Stimulated activated naive CD8-positive, alpha-beta T cell treated with anti-CD3 and anti-CD28 coated beads, Interleukin-15, amount 100 ng/mL, for 72 hours (primary cell): Measurements from ENCODE around the gene PROSER3.
A peak's percentile ranks its signal among the peaks of the same experiment; 100 is the strongest.
"Not testable (repeated sequence)": the region's sequence is repeated elsewhere in the genome, so short reads cannot be mapped to it uniquely, and the experiment has no call there.

Experiments
- ATAC-seq: fragments of 150-1000 bp; cut with Tn5 transposase; 2 replicates; pipeline ENCODE4 v1.10.0; 2021; ENCODE audit warnings: mild to moderate bottlenecking, moderate library complexity
- DNase-seq, 2 donors: peaks; one replicate each; pipeline ENCODE4 v3.0.0; 2021 to 2022
- H3K27ac Mint-ChIP-seq, 2 donors: one replicate each; pipeline ENCODE4 v1.8.0; 2022; ENCODE audit warnings: mild to moderate bottlenecking in 2 of 2, mixed read lengths in 2 of 2, moderate library complexity in 2 of 2
- H3K27me3 Mint-ChIP-seq: one replicate; pipeline ENCODE4 v1.8.0; 2022; ENCODE audit warnings: mixed read lengths
- H3K4me1 Mint-ChIP-seq: one replicate; pipeline ENCODE4 v1.8.0; 2022; ENCODE audit warnings: mild to moderate bottlenecking, mixed read lengths
- H3K4me3 Mint-ChIP-seq, 2 donors: one replicate each; pipeline ENCODE4 v1.8.0; 2022; ENCODE audit warnings: mild to moderate bottlenecking in 2 of 2, mixed read lengths in 2 of 2, moderate library complexity in 1 of 2
- H3K9me3 Mint-ChIP-seq, 2 donors: one replicate each; pipeline ENCODE4 v1.8.0; 2022; ENCODE audit warnings: mixed read lengths in 2 of 2

Gene PROSER3

DNA sequence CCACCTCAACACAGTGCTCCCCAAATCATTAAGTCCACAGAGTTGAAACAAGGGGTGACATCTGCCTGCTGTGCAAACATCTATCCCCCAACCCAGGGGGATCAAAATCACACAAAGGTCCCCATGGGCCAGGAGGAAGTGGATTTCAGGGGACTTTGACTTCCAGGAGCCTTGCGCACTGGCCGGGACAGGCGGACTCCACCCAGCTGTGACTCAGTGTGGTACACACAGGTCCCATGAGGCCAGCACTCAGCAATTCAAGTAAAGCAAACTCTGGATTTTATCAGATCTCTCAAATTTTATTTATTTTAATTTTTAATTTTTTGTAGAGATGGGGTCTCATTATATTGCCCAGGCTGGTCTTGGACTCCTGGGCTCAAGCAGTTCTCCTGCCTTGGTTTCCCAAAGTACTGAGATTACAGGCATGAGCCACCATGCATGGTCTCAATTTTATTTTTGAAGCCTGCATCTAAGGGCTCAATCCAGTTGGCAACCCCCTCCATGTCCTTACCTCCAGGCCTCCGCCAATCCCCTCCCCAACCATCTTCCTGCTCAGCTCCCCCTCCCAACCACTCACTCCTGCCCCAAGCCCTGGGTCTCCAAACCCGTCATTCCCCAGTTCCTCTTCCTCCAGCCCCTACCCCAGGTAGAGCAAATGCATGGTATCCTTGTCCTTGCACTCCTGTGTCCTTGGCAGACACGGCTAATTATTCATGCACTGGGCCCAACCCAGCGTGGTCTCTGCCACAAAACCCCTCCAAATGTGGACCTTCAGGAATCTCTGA lies 35.6 kb downstream of the PROSER3 start:
- DNase-seq (no peak), ATAC-seq (no peak)
- Mint-ChIP-seq H3K4me3 (no peak overlapping the region), H3K4me1 (peaks cover 13% of the 10 kb centered on the region), H3K27me3 (peaks cover 37% of the 10 kb centered on the region), H3K9me3 (no peaks in the 10 kb centered on the region), H3K27ac (no peak overlapping the region)

DNA sequence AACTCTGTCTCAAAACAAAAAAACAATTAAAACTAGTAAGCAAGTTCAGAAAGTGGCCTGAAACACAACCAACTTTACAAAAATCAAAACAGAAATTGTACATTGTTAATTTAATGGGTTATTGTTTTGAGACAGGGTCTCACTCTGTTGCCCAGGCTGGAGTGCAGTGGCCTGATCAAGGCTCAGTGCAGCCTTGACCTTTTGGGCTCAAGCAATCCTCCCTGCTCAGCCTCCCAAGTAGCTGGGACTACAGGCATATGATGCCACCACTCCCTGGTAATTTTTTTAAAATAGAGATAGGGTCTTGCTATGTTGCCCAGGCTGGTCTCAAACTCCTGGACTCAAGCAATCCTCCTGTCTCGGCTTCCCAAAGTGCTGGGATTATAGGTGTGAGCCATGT lies 37.6 kb downstream of the PROSER3 start:
- peaks cover 13% of the 10 kb centered on the region for H3K4me1 Mint-ChIP-seq
- H3K4me3 Mint-ChIP-seq, DNase-seq, H3K9me3 Mint-ChIP-seq, ATAC-seq, H3K27ac Mint-ChIP-seq: not testable (repeated sequence)
- H3K27me3 Mint-ChIP-seq, result peaks cover 50% of the 10 kb centered on the region

DNA sequence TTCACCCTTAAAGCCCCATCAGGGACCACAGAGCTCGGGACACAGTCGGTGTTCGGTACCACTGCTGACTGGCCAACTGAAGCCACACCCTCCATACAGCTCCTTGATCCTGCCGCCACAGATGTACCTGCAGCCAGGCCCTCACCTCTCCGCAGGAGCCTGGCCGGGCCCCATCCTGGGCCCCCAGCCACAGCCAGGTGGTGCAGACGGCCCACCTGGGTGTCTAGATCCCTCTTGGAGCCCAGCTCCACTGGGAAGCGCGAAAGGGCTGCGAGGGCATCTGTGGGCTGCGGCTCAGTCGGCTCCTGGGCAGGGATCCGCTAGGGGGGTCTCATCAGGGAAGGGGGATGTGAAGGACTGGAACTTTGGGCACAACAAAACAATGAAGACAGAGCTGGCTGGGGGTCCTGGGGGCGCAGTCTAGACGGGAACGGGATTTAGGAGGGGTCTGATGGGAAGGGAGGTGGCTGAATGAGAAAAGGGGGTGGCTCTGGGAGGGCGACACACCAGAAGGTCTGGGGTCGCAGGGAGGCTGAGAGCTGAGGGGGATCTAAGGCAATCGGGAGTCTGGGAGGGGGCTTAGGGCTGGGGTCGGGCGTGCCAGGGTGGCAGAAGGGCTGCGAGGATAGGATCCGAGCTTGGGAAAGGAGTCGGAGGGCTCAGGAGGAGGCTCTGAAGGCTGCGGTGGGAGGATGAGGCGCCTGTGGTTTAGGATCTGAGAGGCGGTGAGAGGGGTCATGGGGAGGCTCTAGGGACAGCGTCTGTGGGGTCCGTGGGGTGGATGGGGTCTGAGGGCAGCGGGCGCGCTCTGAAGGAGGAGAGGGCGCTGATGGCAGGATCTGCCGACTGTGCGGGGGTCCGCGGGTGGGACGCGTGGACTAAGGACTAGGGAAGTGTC lies 38.9 kb downstream of the PROSER3 start:
- DNase-seq, result no peak
- Mint-ChIP-seq H3K4me1 (peaks cover 13% of the 10 kb centered on the region), H3K27ac (no peak overlapping the region), H3K9me3 (no peaks in the 10 kb centered on the region), H3K27me3 (peaks cover 56% of the 10 kb centered on the region), H3K4me3 (peak overlapping the region in 1 of 2 donors; percentile 37)
- ATAC-seq, result no peak

DNA sequence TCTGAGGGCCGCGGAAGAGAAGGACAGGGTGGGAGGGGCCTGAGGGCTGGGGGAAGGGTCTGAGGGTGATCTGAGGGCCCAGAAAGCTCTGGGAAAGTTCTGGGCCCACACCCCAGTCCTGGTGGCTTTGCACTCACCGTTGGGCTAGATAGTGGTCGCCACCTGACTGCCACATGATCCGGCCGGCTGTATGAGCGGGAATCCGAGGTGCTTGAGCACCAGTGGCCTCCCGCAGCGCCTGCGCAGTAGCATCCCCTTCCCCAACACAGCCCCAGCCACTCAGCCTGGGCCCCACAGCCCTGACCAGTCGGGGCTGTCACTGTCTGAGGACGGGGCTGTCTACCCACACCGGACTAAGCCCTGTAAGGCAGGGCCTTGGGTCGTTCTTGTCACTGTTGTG lies 39.7 kb downstream of the PROSER3 start:
- ATAC-seq, result no peak
- H3K4me3 Mint-ChIP-seq, result no peak overlapping the region
- no peak for DNase-seq
- H3K27ac Mint-ChIP-seq, result no peak overlapping the region
- no peaks in the 10 kb centered on the region for H3K9me3 Mint-ChIP-seq
- peaks cover 13% of the 10 kb centered on the region for H3K4me1 Mint-ChIP-seq
- H3K27me3 Mint-ChIP-seq, result peaks cover 59% of the 10 kb centered on the region

DNA sequence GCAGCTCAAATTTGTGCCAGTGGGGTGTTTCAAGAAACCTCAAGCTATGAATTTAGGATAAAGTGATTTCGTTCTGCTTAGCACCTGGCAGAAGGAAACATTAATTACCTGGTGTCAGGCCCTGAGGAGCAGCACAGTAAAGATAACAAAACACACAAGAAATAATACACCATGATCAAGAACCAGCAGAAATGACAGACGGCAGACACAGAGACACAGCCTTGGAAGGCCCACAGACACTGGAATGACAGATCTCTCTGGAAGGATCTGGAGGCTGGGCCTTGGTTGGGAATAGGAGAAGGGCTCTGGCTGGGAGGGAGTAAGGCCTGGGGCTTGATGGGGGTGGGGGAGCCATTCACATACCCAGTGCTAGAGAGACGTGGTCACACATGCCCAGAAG lies 43.9 kb downstream of the PROSER3 start:
- H3K27ac Mint-ChIP-seq, result no peak overlapping the region
- no peak for ATAC-seq
- no peak for DNase-seq
- no peak overlapping the region for H3K4me3 Mint-ChIP-seq
- H3K9me3 Mint-ChIP-seq, result no peaks in the 10 kb centered on the region
- H3K27me3 Mint-ChIP-seq, result peaks cover 39% of the 10 kb centered on the region
- peaks cover 20% of the 10 kb centered on the region for H3K4me1 Mint-ChIP-seq

DNA sequence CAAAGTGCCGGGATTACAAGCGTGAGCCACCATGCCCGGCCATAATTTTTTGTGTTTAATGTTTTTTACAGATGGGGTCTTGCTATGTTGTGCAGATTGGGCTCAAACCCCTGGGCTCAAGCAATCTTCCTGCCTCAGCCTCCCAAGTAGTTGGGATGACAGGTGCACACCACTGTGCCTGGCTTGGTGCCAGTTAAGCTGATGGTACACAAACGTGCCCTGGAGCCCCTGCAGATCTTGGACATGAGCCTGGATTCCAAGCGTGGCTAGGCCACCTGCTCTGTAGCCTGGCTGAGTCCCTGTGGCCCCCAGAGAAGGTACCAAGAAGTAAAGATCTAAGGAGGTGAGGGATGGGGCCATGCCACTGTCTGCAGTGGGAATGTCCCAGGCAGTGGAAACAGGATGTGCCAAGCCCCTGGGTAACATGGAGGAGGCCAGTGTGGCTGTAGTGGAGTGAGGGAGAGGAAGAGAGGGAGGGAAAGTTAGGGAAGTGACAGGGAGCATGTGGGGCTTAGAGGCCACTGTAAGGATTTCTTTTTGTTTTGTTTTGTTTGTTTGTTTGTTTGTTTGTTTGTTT lies 47.6 kb downstream of the PROSER3 start:
- Mint-ChIP-seq H3K4me3 (no peak overlapping the region), H3K27me3 (peaks cover 16% of the 10 kb centered on the region), H3K4me1 (peaks cover 10% of the 10 kb centered on the region), H3K27ac (no peak overlapping the region), H3K9me3 (no peaks in the 10 kb centered on the region)
- ATAC-seq (no peak), DNase-seq (no peak)

DNA sequence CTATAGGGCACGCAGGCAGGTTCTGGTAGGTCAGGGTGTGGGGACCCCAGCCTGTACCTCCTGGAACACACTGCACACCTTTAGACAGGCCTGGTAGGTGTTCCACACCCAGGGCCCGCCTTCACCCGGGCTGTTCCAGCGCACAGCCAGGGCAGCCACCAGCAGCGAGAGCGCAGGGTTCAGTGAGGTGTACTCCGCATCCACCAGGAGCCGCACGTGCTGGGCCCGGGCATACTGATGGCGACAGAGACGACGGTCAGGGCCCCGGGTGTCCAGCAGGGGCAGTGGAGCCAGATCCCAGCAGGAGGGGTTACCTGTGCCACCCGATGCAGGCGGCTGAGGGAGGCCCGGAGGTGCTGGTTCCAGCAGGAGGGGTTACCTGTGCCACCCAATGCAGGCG lies 48.6 kb downstream of the PROSER3 start:
- peaks cover 24% of the 10 kb centered on the region for H3K27me3 Mint-ChIP-seq
- ATAC-seq, result no peak

DNA sequence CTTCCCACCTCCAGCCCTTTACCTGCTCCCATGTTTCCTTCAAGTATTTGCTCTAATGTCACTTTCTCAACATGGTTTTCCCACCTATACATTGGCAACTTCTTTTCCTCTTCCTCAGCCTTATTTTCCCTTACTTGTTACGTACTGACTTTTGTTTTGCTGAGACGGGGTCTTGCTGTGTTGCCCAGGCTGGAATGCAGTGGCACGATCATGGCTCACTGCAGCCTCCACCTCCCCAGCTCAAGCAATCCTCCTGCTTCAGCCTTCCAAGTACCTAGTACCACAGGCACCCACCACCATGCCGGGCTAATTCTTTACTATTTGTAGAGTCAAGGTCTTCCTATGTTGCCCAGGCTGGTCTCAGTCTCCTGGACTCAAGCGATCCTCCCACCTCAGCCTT lies 49.7 kb downstream of the PROSER3 start:
- Mint-ChIP-seq H3K4me3 (no peak overlapping the region), H3K27ac (no peak overlapping the region), H3K9me3 (no peaks in the 10 kb centered on the region), H3K4me1 (peaks cover 10% of the 10 kb centered on the region), H3K27me3 (peaks cover 28% of the 10 kb centered on the region)
- DNase-seq (no peak), ATAC-seq (no peak)

More for the DNA sequence above, 48.6 kb downstream of the PROSER3 start:
- Mint-ChIP-seq H3K4me1 (peaks cover 10% of the 10 kb centered on the region), H3K27ac (no peak overlapping the region), H3K4me3 (no peak overlapping the region), H3K9me3 (no peaks in the 10 kb centered on the region)
- DNase-seq, result no peak

DNA sequence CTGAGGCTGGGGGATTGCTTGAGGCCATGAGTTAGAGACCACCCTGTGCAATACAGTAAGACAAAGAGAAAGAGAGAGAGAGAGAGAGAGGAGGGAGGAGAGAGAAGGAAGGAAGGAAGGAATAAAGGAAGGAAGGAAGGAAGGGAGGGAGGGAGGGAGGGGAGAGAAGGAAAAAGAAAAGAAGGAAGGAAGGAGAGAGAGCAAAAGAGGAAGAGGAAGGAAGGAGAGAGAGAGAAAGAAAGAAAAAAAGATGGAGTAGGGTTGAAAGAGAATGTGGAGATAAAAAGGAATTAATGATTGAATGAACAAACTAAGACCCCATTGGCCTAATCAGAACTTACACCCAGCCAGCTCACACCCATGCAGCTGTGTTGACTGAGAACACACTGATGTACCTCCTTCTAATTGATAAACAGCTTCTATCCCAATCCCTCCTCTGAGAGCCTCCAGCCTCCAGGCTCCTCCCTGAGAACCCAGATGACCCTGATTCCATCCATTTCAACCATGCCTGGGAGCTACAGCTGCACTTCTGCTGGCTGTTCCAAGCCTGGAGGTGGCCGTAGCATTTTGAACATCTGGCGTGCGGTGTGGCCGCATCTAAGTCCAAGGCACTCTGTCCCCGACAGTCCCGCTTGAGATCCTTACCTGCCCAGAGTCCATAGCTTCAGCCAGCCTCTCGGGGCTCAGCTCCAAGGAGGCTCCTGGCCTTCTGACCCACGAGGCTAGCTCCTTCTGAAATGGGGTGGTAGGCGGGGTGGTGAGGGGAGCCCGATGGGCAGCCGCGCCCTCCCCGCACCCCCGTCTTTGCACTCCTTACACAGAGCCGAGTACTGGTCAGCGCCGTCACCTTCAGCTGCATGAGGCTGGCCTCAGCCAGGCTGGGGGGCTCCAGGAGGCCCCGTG lies 53.6 kb downstream of the PROSER3 start:
- no peak overlapping the region for H3K4me3 Mint-ChIP-seq
- H3K4me1 Mint-ChIP-seq, result no peaks in the 10 kb centered on the region
- ATAC-seq, result peak; percentile 28
- no peak for DNase-seq
- H3K27me3 Mint-ChIP-seq, result peaks cover 49% of the 10 kb centered on the region
- H3K9me3 Mint-ChIP-seq, result no peaks in the 10 kb centered on the region
- peak overlapping the region in 1 of 2 donors; percentile 84 for H3K27ac Mint-ChIP-seq

DNA sequence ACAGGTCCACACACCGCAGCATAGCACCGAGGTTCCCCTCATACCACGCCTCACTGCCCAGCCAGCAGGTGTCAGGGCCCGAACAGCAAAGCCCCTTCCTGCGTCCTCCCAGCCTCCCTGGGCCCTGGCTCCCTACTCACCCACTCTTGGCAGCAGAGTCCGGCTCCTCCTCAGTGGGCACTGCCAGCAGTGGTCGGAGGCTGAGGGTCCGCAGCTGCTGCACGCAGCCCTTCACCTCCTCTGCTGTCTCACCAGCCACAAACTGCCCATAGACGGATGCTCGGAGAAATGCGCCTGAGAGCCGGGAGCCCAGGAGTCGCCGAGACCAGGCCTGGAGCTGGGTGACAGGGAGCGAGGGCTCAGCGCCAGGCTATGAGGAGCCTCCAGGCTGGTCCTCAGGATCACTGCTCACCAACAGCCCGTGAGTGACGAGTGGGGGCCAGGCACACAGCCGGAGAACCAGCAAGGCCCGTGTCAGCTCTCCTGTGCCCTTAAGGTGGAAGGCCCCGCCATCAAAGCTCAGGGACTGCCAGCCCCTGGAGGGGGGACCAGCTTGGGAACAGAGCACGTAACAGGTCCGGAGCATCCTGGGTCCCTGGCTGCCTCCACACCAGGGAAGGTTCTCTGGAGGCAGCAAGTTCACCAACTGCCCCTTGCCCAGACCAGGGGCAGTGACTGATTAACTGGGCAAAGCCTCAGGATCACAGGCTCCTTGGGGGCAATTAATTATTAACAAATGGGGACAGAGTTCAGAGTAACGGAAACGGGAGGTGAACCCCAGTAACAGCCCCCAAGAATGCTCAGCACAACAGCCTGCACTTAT lies 54.5 kb downstream of the PROSER3 start, which contains the start of gene PRODH2:
Gene PRODH2 (minus strand): TSS at position 626 of the 823 bp plus-strand sequence. CDS start 40 bp downstream, at position 586.
- Mint-ChIP-seq H3K4me3 (no peak within 1 kb of the TSS), H3K27ac (peak within 1 kb of the TSS in 1 of 2 donors; percentile 84), H3K4me1 (no peaks in the 10 kb centered on the region), H3K27me3 (peaks cover 53% of the 10 kb centered on the region), H3K9me3 (no peaks in the 10 kb centered on the region)
- no peak for DNase-seq
- ATAC-seq, result no peak

DNA sequence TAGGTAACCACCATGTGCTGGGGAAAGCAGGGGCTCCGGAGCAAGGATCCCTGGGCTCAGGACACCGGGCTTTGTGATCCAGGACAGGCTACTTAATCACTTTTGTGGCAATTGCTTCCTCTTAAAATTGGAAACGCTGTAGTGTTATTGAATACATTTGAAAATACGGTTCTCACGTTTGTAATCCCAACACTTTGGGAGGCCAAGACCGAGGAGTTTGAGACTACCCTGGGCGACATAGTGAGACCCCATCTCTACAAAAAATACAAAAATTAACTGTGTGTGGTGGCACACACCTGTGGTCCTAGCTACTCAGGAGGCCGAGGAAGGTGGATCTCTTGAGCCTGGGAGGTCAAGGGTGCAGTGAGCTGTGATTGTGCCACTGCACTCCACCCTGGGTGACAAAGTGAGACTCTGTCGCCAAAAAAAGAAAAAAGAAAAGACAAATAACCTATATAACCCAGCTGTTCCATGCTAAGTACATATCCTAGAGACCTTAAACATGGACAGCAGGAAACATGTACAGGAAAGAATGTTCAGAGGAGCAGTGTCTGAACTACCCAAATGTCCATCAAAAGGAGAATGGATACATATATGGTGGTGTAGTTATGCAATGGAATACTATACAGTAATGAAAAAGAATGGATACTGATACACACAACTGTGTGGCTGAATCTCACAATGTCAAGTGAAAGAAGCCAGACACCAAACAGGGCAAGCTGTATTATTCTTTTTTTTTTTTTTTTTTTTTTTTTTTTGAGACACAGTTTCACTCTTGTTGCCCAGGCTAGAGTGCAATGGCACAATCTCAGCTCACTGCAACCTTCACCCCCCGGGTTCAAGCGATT lies 55.3 kb downstream of the PROSER3 start:
- Mint-ChIP-seq H3K4me3 (no peak overlapping the region), H3K27me3 (peaks cover 62% of the 10 kb centered on the region), H3K4me1 (no peaks in the 10 kb centered on the region), H3K9me3 (no peaks in the 10 kb centered on the region), H3K27ac (no peak overlapping the region)
- DNase-seq (no peak), ATAC-seq (no peak)

DNA sequence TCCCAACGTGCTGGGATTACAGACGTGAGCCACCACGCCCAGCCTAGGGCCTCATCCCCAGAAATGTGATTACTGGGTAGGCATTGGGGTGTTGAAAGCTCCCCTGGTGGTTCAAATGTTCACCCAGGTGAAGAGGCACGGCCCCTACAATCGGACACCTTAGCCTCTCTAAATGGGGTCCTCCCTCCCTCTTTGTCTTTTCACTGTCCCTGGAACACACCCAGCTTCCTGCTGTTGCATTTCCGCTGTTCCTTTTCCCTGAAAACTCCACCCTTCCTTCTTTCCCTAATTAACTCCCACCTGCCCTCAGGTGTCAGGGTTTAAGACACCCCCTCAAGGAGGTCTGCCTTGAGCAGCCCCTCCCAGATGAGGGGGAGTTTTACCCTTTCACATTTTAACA lies 58.3 kb downstream of the PROSER3 start:
- ATAC-seq, result no peak
- H3K9me3 Mint-ChIP-seq, result no peaks in the 10 kb centered on the region
- H3K4me1 Mint-ChIP-seq, result no peaks in the 10 kb centered on the region
- H3K27ac Mint-ChIP-seq, result no peak overlapping the region
- H3K27me3 Mint-ChIP-seq, result peaks cover 64% of the 10 kb centered on the region
- no peak overlapping the region for H3K4me3 Mint-ChIP-seq
- no peak for DNase-seq

DNA sequence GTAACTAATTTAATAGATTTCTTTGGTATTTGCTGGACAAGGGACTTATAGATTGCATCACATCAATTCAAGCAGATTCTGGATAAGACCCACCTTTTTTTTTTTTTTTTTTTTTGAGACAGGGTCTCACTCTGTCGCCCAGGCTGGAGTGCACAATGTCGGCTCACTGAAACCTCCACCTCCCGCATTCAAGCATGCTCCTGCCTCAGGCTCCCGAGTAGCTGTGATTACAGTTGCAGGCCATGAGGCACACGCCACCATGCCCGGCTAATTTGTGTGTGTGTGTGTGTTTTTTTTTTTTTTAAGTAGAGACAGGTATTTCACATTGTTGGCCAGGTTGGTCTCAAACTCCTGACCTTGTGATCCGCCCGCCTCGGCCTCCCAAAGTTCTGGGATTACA lies 58.9 kb downstream of the PROSER3 start:
- ATAC-seq, result no peak
- DNase-seq, result no peak
- H3K4me3 Mint-ChIP-seq, result no peak overlapping the region
- peaks cover 58% of the 10 kb centered on the region for H3K27me3 Mint-ChIP-seq
- no peaks in the 10 kb centered on the region for H3K4me1 Mint-ChIP-seq
- H3K9me3 Mint-ChIP-seq, result no peaks in the 10 kb centered on the region
- H3K27ac Mint-ChIP-seq, result no peak overlapping the region
